MM.1S (cell line): ENCODE measurements around the gene COL26A1.

Experiments
- DNase-seq: peaks from one replicate; pipeline ENCODE4 v3.0.0-alpha.2; 2015
- H2AFZ ChIP-seq: fragments of 300-600 bp; sonication (generic); 2 replicates; pipeline ENCODE4 v1.6.0; 2016; ENCODE audit warnings: antibody characterized with exemption, low read length
- H3F3A ChIP-seq: fragments of 300-600 bp; sonication (generic); 2 replicates; pipeline ENCODE4 v1.6.1; 2016; ENCODE audit warnings: mild to moderate bottlenecking, antibody characterized with exemption, low read length, moderate library complexity, mixed read lengths; ENCODE audit not compliant: insufficient read depth
- H3K27ac ChIP-seq: fragments of 300-600 bp; sonication (generic); 2 replicates; pipeline ENCODE4 v1.5.1; 2016; ENCODE audit warnings: mild to moderate bottlenecking, low read length
- H3K27me3 ChIP-seq: fragments of 300-600 bp; sonication (generic); replicated peaks from 2 replicates; pipeline ENCODE4 v1.6.0; 2016; ENCODE audit warnings: low read length; ENCODE audit not compliant: insufficient read depth
- H3K36me3 ChIP-seq: fragments of 300-600 bp; sonication (generic); replicated peaks from 2 replicates; pipeline ENCODE4 v1.6.1; 2016; ENCODE audit warnings: mild to moderate bottlenecking, low read length, mixed read lengths; ENCODE audit not compliant: insufficient read depth
- H3K4me1 ChIP-seq: fragments of 300-600 bp; sonication (generic); 2 replicates; pipeline ENCODE4 v1.6.1; 2016; ENCODE audit warnings: low read length, mixed read lengths
- H3K4me2 ChIP-seq: fragments of 300-600 bp; sonication (generic); 2 replicates; pipeline ENCODE4 v1.6.0; 2016; ENCODE audit warnings: low read depth, low read length
- H3K4me3 ChIP-seq: fragments of 300-600 bp; sonication (generic); 2 replicates; pipeline ENCODE4 v1.5.1; 2016; ENCODE audit warnings: low read length, mixed read lengths
- H3K79me2 ChIP-seq: fragments of 300-600 bp; sonication (generic); 2 replicates; pipeline ENCODE4 v1.6.1; 2016; ENCODE audit warnings: mixed run types, low read length, mixed read lengths
- H3K9ac ChIP-seq: fragments of 300-600 bp; sonication (generic); 2 replicates; pipeline ENCODE4 v1.6.1; 2016; ENCODE audit warnings: low read length, mixed read lengths
- H3K9me2 ChIP-seq: fragments of 300-600 bp; sonication (generic); replicated peaks from 2 replicates; pipeline ENCODE4 v1.6.1; 2016; ENCODE audit warnings: mild to moderate bottlenecking, low read length, mixed read lengths; ENCODE audit not compliant: insufficient read depth
- H3K9me3 ChIP-seq: fragments of 300-600 bp; sonication (generic); replicated peaks from 2 replicates; pipeline ENCODE4 v1.6.1; 2016; ENCODE audit warnings: mild to moderate bottlenecking, low read length, mixed read lengths; ENCODE audit not compliant: insufficient read depth
- H4K20me1 ChIP-seq: fragments of 300-600 bp; sonication (generic); 2 replicates; pipeline ENCODE4 v1.6.1; 2016; ENCODE audit warnings: mild to moderate bottlenecking, low read length, moderate library complexity, mixed read lengths; ENCODE audit not compliant: insufficient read depth
- EZH2 ChIP-seq: fragments of 300-600 bp; sonication (generic); optimal IDR thresholded peaks from 2 replicates; pipeline ENCODE3; 2017; ENCODE audit warnings: low read depth, mild to moderate bottlenecking, antibody characterized with exemption, low read length, mixed read lengths
- EZH2phosphoT487 ChIP-seq: fragments of 300-600 bp; sonication (generic); IDR thresholded peaks from 2 replicates; pipeline ENCODE4 v1.6.1; 2018; ENCODE audit warnings: antibody characterized with exemption, low read length
- TF ChIP-seq, protein P1 (sequence below): fragments of 300-600 bp; sonication (generic); IDR thresholded peaks from 2 replicates; pipeline ENCODE4 v1.5.1; 2016; ENCODE audit warnings: antibody characterized with exemption, low read length, mixed read lengths

COL26A1 gene

DNA sequence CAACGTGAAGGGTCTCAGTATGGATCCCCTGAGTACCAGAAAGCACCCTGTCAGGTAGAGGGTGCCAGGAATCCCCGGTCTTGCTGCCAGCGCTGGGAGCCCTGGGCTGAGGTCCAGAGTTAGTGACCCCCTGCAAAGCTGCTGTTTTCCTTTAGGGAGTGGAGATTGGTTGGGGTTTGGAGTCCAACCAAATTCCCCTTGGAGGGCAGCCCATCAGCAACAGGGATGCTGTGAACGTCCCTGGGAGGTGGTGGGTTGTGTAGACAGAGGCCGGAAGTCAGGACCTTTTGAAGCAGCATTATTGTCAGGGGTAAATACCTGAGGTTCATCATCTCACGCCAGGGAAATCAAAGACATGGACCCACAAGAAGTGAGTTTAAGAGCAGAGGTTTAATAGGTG, 104.2 kb downstream of the COL26A1 start:
- Histone ChIP-seq H3K27me3 (peaks cover 54% of the 10 kb centered on the region), H4K20me1 (no peaks in the 10 kb centered on the region), H2AFZ (no peak overlapping the region), H3K9me3 (no peaks in the 10 kb centered on the region), H3F3A (no peaks in the 10 kb centered on the region), H3K36me3 (no peaks in the 10 kb centered on the region), H3K4me1 (no peaks in the 10 kb centered on the region), H3K4me3 (no peak overlapping the region), H3K79me2 (no peaks in the 10 kb centered on the region), H3K9me2 (no peaks in the 10 kb centered on the region), H3K9ac (no peak overlapping the region), H3K4me2 (no peak overlapping the region), H3K27ac (no peak overlapping the region)
- TF ChIP-seq EZH2 (no peak), EZH2phosphoT487 (no peak)
- TF ChIP-seq, protein P1, sequence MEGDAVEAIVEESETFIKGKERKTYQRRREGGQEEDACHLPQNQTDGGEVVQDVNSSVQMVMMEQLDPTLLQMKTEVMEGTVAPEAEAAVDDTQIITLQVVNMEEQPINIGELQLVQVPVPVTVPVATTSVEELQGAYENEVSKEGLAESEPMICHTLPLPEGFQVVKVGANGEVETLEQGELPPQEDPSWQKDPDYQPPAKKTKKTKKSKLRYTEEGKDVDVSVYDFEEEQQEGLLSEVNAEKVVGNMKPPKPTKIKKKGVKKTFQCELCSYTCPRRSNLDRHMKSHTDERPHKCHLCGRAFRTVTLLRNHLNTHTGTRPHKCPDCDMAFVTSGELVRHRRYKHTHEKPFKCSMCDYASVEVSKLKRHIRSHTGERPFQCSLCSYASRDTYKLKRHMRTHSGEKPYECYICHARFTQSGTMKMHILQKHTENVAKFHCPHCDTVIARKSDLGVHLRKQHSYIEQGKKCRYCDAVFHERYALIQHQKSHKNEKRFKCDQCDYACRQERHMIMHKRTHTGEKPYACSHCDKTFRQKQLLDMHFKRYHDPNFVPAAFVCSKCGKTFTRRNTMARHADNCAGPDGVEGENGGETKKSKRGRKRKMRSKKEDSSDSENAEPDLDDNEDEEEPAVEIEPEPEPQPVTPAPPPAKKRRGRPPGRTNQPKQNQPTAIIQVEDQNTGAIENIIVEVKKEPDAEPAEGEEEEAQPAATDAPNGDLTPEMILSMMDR: no peak
- no peak for DNase-seq

DNA sequence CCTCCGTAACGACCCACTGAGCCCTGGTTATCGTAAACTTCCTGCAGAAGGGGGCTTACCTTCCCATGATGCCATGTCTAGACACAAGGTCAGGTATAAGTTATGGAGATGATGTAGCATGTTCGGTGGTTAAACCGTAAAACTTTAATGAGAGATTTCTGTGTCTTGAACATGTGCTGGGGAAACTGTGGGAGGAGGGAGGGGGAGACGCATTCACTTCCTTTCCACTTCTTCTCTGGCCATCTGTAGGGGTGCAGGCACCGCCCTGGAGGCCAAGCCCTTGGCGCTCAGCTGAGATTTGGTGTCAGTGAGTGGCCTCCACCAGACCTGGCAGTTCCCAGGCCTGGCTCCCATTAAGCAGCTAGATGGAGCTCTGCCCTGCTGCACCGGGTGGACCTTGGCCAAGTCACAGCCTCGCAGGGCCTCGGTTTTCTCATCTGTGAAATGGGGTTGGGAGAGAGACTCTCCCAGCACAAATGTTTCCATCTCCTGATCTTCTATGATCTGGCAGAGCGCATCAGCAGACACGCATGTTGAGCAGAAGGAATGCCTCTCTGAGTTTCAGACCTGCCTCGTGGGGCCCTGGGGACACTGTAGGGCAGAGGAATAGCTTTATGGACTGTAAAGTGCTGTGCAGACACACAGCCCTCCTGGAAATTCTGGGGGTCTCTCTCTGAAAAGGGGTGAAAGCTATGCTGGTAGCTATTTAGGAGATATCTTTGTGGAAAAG, 106.0 kb downstream of the COL26A1 start:
- DNase-seq: no peak
- Histone ChIP-seq H3K36me3 (no peaks in the 10 kb centered on the region), H3K9me2 (no peaks in the 10 kb centered on the region), H3K9me3 (no peaks in the 10 kb centered on the region), H3F3A (no peaks in the 10 kb centered on the region), H3K79me2 (no peaks in the 10 kb centered on the region), H3K4me2 (no peak overlapping the region), H3K9ac (no peak overlapping the region), H3K27ac (no peak overlapping the region), H3K4me3 (no peak overlapping the region), H4K20me1 (no peaks in the 10 kb centered on the region), H2AFZ (no peak overlapping the region), H3K27me3 (peaks cover 62% of the 10 kb centered on the region), H3K4me1 (no peaks in the 10 kb centered on the region)
- TF ChIP-seq EZH2: no peak
- TF ChIP-seq, protein P1: no peak
- no peak for TF ChIP-seq EZH2phosphoT487

DNA sequence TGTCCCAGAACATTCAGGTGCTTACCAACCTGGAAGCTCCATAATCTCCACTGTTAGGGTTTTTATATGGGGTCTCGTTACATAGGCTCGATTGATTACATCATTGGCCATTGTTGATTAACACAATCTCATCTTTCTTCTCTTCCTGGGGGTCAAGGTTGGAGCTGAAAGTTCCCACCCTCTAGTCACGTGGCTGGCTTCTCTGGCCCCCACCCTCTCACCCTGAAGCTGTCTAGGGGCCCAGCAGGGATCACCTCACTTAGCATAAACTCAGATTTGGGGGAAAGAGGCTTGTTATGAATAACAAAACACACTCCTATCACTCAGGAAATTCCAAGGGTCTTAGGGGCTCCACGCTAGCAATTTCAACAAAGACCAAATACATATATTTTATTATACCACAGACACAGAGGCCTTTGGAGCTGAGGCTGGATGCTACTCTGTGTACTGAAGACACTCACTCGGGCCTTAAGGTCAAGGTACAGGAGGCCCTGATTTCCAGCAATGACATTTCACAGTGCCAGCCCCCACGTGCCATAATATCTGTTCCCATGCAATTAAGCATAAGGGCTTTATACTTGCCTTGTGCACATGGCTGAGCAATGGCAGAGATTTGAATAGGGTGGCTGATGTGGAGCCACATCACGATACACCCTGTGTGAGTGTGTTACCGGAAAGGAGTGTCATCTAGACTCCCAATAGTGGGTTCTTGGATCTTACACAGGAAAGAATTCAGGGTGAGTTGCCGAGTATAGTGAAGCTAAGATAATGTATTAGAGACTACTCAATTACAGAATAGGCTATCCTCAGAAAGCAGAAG, 108.2 kb downstream of the COL26A1 start:
- H3K9ac ChIP-seq: no peak overlapping the region
- no peak overlapping the region for H3K27ac ChIP-seq
- no peaks in the 10 kb centered on the region for H3K4me1 ChIP-seq
- H3K9me2 ChIP-seq: no peaks in the 10 kb centered on the region
- no peak overlapping the region for H3K4me3 ChIP-seq
- H3K4me2 ChIP-seq: no peak overlapping the region
- H4K20me1 ChIP-seq: no peaks in the 10 kb centered on the region
- H3F3A ChIP-seq: no peaks in the 10 kb centered on the region
- H3K9me3 ChIP-seq: no peaks in the 10 kb centered on the region
- no peak overlapping the region for H2AFZ ChIP-seq
- H3K79me2 ChIP-seq: no peaks in the 10 kb centered on the region
- H3K27me3 ChIP-seq: peaks cover 80% of the 10 kb centered on the region
- H3K36me3 ChIP-seq: no peaks in the 10 kb centered on the region
- DNase-seq: no peak
- TF ChIP-seq EZH2phosphoT487: no peak
- TF ChIP-seq, protein P1: no peak
- no peak for TF ChIP-seq EZH2
